SK-N-DZ (cell line): Measurements from ENCODE around the gene PHB1.
A peak's percentile ranks its signal among the peaks of the same experiment; 100 is the strongest.
"Not testable (repeated sequence)": the region's sequence is repeated elsewhere in the genome, so short reads cannot be mapped to it uniquely, and the experiment has no call there.

Experiments used
- DNase-seq: peaks from one replicate; pipeline ENCODE4 v3.0.0-alpha.2; 2015; ENCODE audit warnings: low spot score

PHB1 gene

DNA sequence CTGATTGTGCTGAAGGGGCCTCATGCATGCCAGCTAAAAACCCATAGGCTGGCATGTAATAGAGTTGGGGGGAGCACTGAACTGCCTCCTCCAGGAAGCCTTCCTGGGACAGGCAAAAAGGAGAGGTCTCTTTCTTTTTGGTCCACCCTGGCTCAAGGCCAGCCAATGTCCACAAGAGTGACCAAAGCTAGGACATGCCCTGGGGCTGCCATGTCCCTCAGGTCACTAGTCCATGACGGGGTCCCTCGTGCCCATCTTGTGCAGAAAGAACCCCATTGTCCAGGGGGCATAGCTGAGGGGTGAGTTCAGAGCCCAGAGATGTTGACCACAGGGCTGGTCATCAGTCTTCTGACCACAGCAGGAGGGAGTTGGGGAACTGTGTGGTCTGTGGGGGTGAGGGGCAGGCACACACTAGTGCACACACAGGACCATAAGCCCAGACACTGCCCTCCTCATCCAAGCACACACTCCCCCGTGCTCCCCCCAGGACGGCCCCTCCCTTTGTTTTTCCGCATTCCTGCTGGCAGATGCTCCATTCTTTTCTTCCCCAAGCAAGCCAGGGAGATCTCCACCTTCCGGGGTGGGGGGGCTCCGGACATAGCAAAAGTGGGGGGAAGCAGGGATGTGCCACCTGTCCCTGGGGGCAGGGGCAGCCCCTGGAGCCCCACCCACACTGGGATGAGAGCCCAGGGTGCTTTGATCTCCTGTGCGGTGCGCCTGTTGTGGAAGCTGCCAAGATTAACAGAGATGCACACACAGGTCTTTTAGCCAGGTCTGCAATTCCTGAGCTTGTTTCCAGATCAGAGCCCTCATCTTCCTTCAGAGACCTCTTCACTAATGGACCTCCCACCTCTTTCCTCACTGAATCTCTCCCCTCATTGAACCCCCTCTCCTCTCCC lies 25.2 kb upstream of the PHB1 start:
- no peak for DNase-seq

GRCh38 chr17:49439305-49439672 lies 24.6 kb upstream of the PHB1 start:
- no peak for DNase-seq

DNA sequence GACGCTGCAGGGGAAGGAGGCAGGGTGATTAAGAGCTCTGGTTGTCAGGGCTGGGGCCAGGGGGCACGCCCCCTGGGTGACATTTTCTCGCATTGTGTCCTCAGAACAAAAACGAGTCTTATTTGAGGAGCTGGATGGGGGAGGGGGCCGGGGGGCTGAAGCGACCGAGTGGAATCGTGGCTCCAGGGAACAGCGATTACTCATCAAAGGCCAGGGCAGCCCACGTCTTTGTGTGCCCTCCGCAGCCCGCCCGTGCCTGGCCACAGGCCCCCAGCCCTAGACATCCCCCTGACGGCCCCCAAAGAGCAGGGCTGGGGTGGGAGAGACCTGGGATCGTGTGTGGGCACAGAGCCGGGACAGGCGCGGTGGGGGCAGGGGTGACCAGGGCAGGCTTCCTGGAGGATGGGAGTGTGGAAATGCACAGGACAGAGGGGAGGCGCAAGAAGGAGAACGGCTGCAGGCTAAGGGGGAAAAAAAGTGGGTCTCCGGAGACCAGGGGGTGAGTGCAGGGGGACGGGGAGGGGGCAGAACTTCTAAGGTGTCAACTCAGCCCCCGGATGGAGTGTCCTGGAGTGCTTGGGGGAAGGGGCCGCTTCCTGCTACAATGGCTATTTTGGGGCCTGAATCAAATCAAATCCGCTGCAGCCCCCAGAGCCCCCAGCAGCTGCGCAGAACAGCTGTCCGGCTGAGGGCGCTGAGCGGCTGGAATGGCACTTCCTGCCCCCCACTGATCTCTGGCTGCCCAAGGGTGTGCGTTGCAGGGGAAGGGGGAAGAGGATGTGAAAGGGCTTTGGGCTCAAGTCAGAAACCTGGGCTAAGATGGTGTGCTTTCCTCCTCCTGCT lies 24.0 kb upstream of the PHB1 start:
- DNase-seq, result no peak

DNA sequence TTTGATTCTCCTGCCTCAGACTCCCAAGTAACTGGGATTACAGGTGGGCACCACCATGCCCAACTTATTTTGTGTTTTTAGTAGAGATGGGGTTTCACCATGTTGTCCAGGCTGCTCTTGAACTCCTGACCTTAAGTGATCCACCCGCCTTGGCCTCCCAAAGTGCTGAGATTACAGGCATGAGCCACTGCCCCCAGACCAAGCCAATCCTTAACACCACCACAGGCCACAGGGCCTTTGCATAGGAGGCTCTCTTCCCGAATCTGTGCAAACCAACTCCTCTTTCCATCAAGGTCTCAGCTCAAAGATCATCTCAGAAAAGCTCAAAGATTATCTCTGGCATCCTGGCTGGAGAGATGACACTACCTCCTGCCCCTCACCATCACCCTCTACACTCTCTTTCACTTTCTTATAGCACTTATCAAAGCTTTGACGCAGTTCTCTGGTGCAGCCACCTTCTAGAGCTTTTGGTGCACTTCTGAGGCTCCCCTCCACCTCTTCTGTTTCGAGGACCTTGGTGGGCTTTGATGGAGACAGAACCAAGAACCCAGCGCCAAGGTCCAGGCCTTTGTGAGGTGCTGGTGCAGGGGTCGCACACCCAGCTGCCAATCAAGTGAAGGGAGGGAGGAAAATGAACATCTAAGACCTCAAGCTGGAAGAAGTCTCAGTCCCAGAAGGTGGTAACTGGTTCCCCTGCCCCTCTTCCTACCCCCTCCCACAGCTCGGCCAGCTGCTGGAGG lies 23.2 kb upstream of the PHB1 start:
- no peak for DNase-seq

DNA sequence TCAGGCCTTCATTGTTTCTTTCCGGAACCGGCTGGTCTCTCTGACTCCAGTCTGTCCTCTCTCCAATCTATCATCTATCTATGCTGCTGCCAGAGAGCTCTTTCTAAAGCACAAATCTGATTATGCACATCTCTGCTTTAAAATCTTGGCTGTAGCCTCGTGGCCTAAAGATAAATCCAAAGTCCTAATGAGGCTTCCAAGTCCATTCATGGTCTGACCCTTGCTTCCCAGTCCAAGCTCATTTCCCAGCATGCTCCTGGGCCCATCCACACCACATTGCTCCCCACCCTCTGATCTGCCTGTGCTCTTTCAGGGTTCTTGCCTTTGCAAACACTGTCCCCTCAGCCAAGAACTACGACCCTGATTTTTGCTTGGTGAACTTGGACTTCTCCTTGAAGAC lies 21.5 kb upstream of the PHB1 start:
- DNase-seq, result peak; percentile 55

DNA sequence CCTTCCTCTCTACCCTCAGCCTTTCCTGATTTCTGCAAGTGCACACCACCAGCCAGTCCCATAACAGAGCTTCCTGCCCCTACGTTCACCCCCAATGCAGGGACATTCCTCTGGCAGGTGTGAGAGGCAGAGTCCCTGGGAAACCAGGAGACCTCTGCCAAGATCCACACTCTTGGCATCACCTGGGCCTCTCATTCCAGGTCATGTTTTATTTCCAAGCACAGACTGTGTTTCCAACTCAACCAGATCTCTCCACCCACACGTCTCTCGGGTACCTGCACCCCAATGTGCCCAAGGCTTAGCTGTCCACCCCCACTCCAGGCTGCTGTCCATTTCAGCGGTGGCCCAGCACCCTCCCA lies 21.0 kb upstream of the PHB1 start:
- no peak for DNase-seq

DNA sequence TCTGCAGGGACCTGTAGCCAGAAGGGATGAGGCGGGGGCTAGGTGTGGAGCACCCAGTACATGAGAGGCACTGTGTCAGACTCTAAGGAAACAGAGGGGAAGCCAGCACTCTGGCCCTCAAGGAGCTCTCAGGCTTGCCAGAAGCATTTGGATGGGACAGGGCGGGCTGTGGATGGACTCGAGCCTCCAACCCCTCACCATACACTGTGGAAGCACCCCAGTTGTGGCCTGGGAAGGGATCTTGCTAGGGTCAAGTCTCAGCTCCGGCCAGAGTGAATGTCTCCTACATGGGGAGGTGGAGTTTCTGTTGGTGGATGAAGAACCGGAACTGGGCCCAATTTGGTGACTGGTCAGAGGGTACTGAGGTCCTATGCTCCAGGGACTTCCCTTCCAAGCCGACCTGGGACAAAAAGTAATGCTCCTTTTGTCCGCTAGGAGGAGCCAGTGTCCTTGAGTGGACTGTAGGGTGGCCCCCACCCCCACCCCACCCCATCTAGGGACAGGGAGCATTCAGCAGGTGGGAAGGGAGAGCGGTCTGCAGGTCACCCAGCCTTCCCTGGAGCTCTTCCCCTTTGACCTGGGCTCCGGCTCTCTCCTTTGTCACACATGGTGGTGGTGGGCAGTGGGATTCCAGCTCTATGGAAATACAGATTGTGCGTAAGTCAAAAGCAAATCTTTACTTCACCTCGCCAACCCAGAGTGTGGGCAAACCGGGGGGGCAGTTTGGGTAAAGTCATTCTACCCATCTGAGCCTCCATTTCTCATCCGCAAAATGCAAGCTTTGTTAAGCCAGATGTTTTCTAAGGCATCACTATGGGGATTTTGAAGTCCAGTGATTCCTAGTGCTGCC lies 20.4 kb upstream of the PHB1 start:
- peak; percentile 76 for DNase-seq

- no peak for DNase-seq
Observed at GRCh38 chr17:49433000-49433694, 18.5 kb upstream of the PHB1 start.

- no peak for DNase-seq
Observed at GRCh38 chr17:49431743-49432142, 17.1 kb upstream of the PHB1 start.

DNA sequence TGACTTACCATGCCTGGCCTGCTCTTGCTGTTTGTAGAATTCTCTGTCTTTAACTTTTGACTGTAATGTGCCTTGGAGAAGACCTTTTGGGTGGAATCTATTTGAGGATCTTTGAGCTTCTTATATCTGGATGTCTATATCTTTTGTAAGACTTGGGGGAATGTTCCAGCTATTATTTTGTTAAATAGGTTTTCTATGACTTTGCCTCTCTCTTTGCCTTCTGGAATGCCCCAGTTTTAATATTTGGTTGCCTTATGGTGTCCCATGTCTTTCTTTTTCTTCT lies 10.3 kb upstream of the PHB1 start:
- no peak for DNase-seq

DNA sequence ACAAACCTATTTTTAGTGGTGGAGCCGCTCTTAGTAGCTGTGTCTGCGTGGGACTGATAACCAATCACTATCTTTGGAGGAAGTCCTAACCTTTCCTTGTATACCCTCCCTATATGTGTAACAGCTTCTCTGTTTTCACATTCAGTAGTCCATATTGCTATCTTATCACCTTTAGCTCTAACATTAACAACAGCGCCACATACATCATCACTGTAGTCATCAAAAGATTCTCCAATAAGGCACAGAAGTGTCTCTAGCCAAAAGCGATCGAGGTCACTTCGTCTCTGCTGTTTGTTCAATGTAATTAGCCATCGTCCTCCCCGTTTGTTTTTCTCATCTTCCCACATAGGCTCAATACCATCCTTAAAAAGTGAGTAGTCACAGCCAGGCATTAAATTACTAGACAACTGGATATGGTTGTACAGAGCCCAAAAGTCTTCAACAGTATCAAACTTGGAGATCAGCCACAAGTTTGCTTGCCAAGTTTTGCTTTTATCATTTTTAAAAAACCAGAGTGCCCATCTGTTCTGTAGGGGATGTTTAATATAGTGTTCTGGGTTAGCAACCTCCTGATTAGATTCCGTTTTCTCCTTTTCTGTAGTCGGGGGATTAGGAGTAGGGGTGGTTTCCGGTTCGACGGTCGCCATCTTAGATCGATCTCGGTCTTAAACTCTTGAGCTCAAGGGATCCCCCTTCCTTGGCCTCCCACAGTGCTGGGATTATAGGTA lies 9.8 kb upstream of the PHB1 start:
- DNase-seq, result not testable (repeated sequence)

DNA sequence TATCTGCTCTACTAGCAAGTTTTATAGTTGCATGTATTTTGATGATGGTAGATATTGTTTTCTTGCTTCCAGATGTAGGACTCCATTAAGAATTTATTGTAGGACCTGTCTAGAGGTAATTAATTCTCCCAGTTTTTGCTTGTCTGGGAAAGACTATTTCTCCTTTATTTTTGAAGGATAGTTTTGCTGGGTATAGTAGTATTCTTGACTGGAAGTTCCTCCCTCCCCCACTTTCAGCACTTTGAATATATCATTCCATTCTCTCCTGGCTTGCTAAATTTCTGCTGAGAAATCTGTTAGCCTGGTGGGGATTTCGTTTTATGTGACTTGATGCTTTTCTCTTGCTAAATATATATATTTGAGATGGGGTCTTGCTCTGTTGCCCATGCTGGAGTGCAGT lies 8.0 kb upstream of the PHB1 start:
- DNase-seq, result no peak

DNA sequence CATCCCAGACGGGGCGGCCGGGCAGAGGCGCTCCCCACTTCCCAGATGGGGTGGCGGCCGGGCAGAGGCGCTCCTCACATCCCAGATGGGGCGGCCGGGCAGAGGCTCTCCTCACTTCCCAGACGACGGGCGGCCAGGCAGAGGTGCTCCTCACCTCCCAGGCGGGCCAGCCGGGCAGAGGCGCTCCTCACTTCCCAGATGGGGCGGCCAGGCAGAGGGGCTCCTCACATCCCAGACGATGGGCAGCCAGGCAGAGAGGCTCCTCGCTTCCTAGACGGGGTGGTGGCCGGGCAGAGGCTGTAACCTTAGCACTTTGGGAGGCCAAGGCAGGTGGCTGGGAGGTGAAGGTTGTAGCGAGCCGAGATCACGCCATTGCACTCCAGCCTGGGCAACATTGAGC lies 5.1 kb upstream of the PHB1 start:
- not testable (repeated sequence) for DNase-seq

DNA sequence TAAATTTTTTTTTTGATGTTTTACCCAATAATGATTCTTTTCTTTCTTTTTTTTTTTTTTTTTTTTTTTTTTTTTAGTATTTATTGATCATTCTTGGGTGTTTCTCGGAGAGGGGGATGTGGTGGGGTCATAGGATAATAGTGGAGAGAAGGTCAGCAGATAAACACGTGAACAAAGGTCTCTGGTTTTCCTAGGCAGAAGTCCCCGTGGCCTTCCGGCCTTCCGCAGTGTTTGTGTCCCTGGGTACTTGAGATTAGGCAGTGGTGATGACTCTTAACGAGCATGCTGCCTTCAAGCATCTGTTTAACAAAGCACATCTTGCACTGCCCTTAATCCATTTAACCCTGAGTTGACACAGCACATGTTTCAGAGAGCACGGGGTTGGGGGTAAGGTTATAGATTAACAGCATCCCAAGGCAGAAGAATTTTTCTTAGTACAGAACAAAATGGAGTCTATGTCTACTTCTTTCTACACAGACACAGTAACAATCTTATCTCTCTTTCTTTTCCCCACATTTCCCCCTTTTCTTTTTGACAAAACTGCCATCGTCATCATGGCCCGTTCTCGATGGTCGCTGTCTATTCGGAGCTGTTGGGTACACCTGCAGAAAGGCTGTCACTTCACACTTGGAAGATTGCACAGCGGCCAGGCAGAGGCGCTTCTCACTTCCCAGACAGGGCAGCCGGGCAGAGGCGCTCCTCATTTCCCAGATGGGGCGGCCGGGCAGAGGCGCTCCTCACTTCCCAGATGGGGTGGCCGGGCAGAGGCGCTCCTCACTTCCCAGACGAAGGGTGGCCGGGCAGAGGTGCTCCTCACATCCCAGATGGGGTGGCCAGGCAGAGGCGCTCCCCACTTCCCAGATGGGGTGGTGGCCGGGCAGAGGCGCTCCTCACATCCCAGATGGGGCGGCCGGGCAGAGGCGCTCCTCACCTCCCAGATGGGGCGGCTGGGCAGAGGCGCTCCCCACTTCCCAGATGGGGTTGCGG lies 4.4 kb upstream of the PHB1 start:
- not testable (repeated sequence) for DNase-seq

DNA sequence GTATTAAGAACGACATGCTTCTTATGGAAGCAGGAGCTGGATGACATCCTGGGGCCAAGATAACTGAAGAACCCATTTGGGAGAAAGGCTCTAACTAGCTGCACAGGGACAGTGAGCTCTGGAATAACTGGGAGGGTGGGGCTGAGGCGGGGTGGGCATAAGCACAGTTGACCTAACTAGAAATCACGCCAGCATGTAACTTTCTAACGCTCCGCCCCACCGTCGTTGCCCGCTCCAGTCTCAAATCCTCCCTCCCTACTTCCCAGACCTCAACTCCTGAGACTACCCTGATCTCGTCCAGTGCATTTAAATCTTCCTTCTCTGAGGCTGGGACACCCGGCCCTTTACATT lies 436 bp downstream of the PHB1 start:
- no peak for DNase-seq

- no peak for DNase-seq
Observed at GRCh38 chr17:49409066-49409465, 5.6 kb downstream of the PHB1 start.

DNA sequence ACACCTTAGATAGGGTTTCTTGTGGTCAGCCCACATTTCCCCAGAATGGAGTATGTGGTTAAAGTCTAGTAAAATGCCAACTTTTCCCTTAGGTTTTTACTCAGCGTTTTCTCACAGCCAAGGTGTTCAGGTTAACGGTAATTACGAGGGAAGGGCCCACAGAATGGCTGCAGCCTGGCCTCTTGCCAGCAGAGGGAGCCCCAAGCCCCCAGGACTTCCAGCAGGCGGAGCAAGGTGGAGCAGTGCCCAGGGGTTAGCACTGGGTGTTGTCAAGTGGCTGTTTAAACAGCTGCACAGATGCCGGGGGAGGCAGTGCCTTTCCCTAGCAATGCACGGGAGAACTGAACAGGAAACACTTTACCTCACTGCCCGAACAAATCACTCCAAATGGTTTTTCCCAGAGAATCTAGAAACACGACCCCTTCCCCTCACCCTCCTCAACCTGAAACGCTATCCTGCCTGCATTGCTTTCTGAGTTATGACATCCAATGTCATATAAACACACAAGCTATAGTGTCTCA lies 6.6 kb downstream of the PHB1 start:
- peak; percentile 73 for DNase-seq

- no peak for DNase-seq
Observed at GRCh38 chr17:49407086-49407485, 7.6 kb downstream of the PHB1 start.
